HepG2 (cell line): ENCODE results near the gene RASGRF1. TPM values are rescaled to one million over a fixed set of nuclear protein-coding genes. Genes with fewer than 3 reads are reported as not detected.

ENCODE experiments used
- FOSL2 ChIP-seq: sonication (generic); formaldehyde crosslinking; IDR thresholded peaks from 2 replicates; pipeline ENCODE4 v1.4.0; 2020; ENCODE audit warnings: missing genetic modification reagents
- GATAD2A ChIP-seq: IDR thresholded peaks from 2 replicates; pipeline ENCODE4 v1.6.1; 2016
- IRX3 ChIP-seq: sonication (generic); formaldehyde crosslinking; IDR thresholded peaks from 2 replicates; pipeline ENCODE4 v1.8.1; 2023; ENCODE audit warnings: mild to moderate bottlenecking, low read depth, missing genetic modification reagents, borderline replicate concordance
- JUN ChIP-seq: sonication (generic); formaldehyde crosslinking; IDR thresholded peaks from 2 replicates; pipeline ENCODE4 v1.4.0; 2020; ENCODE audit warnings: mild to moderate bottlenecking, missing genetic modification reagents
- PCBP2 ChIP-seq: fragments of 200-400 bp; formaldehyde crosslinking; optimal IDR thresholded peaks from 2 replicates; pipeline ENCODE3; 2018; ENCODE audit warnings: low read length, low read depth; ENCODE audit not compliant: poor library complexity, severe bottlenecking
- ZBTB1 ChIP-seq: sonication (generic); formaldehyde crosslinking; IDR thresholded peaks from 2 replicates; pipeline ENCODE4 v1.4.0; 2020; ENCODE audit warnings: missing genetic modification reagents, borderline replicate concordance
- ZC3H13 ChIP-seq: sonication (generic); formaldehyde crosslinking; IDR thresholded peaks from 2 replicates; pipeline ENCODE4 v1.8.1; 2023; ENCODE audit warnings: mild to moderate bottlenecking, missing genetic modification reagents, moderate library complexity
- ZNF232 ChIP-seq: sonication (generic); formaldehyde crosslinking; IDR thresholded peaks from 2 replicates; pipeline ENCODE4 v1.4.0; 2020; ENCODE audit warnings: missing genetic modification reagents, borderline replicate concordance
- ZNF30 ChIP-seq: sonication (generic); formaldehyde crosslinking; IDR thresholded peaks from 2 replicates; pipeline ENCODE4 v1.5.0; 2020; ENCODE audit warnings: mild to moderate bottlenecking, missing genetic modification reagents
- ZNF382 ChIP-seq: sonication (generic); formaldehyde crosslinking; IDR thresholded peaks from 2 replicates; pipeline ENCODE4 v1.5.0; 2020; ENCODE audit warnings: missing genetic modification reagents, mild to moderate bottlenecking, borderline replicate concordance
- ZNF44 ChIP-seq: sonication (generic); formaldehyde crosslinking; IDR thresholded peaks from 2 replicates; pipeline ENCODE4 v1.5.1; 2020; ENCODE audit warnings: mild to moderate bottlenecking, missing genetic modification reagents
- ZNF446 ChIP-seq: sonication (generic); formaldehyde crosslinking; IDR thresholded peaks from 2 replicates; pipeline ENCODE4 v1.5.0; 2020; ENCODE audit warnings: mild to moderate bottlenecking, missing genetic modification reagents
- ZSCAN30 ChIP-seq: sonication (generic); formaldehyde crosslinking; IDR thresholded peaks from 2 replicates; pipeline ENCODE4 v1.5.0; 2020; ENCODE audit warnings: mild to moderate bottlenecking, missing genetic modification reagents
- polyA plus RNA-seq, 8 experiments: library from polyadenylated mRNA; depleted of rRNA in 3 of 8; stranded (reverse) in 7 of 8; unstranded in 1 of 8; fragments of >200 nt; fragmentation: Illumina TruSeq in 4 of 8; extraction: Trizol in 4 of 8; gene quantifications; 2 replicates each; pipeline versions ENCODE4 v1.2.1 to v1.2.3, GENCODE V29; 2011 to 2016; ENCODE audit warnings: low read depth in 4 of 8, missing spikeins in 1 of 8, mixed read lengths in 1 of 8; ENCODE audit not compliant: insufficient read depth in 1 of 8
- total RNA-seq, 5 experiments: library from RNA; depleted of rRNA; stranded (reverse); fragments of >200 nt; fragmentation: Illumina TruSeq; extraction: Trizol; gene quantifications; 2 replicates each; pipeline ENCODE4 v1.2.3, GENCODE V29; 2016; ENCODE audit warnings: low read depth in 1 of 5
- TF ChIP-seq, protein P1 (sequence below): sonication (generic); formaldehyde crosslinking; IDR thresholded peaks from 2 replicates; pipeline ENCODE4 v1.5.1; 2020; ENCODE audit warnings: mild to moderate bottlenecking, missing genetic modification reagents
- TF ChIP-seq, protein P2 (sequence below): sonication (generic); formaldehyde crosslinking; IDR thresholded peaks from 2 replicates; pipeline ENCODE4 v1.8.0; 2022; ENCODE audit warnings: missing genetic modification reagents, low read depth, mild to moderate bottlenecking, borderline replicate concordance
- TF ChIP-seq, protein P3 (sequence below): sonication (generic); formaldehyde crosslinking; IDR thresholded peaks from 2 replicates; pipeline ENCODE4 v1.8.0; 2022; ENCODE audit warnings: low read depth, missing genetic modification reagents
- TF ChIP-seq, protein P4 (sequence below): sonication (generic); formaldehyde crosslinking; IDR thresholded peaks from one replicate; pipeline ENCODE4 v1.5.1; 2020; ENCODE audit warnings: mild to moderate bottlenecking, missing genetic modification reagents; ENCODE audit errors: not compliant biosample characterization

RASGRF1 gene
- total and polyA plus RNA-seq, 2 of the 13 experiments (the other 11 are each of a cell fraction or from before 2014, with no cell fraction given), result 0.55 to 3.0 TPM

DNA sequence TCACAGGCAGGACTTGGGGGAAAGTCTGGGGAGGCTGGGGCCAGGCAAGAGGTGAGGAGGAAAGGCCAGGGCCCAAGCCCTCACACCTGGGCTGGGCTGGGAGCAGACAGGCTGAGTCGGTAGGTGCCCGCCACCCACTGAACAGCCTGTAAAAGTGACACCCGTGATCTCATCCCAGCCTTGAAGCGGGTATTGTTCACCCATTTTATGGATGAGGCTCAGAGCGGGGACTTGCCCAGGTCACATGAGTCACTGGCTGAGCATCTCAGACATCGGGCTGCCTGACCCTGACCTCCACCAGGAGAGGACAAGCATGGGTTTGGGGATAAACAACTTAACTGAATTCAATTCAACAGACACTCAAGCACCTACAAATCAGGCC lies 93.7 kb downstream of the RASGRF1 start (continued):
- TF ChIP-seq, protein P1, sequence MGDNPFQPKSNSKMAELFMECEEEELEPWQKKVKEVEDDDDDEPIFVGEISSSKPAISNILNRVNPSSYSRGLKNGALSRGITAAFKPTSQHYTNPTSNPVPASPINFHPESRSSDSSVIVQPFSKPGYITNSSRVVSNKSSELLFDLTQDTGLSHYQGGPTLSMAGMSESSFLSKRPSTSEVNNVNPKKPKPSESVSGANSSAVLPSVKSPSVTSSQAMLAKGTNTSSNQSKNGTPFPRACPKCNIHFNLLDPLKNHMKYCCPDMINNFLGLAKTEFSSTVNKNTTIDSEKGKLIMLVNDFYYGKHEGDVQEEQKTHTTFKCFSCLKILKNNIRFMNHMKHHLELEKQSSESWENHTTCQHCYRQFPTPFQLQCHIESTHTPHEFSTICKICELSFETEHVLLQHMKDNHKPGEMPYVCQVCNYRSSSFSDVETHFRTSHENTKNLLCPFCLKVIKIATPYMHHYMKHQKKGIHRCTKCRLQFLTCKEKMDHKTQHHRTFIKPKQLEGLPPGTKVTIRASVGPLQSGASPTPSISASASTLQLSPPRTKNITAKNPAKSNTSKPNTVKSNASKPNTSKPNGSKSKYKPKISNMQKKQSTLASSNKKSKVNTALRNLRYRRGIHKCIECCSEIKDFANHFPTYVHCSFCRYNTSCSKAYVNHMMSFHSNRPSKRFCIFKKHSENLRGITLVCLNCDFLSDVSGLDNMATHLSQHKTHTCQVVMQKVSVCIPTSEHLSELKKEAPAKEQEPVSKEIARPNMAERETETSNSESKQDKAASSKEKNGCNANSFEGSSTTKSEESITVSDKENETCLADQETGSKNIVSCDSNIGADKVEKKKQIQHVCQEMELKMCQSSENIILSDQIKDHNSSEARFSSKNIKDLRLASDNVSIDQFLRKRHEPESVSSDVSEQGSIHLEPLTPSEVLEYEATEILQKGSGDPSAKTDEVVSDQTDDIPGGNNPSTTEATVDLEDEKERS (CRISPR knock-in tag), result no peak
- TF ChIP-seq, protein P2, sequence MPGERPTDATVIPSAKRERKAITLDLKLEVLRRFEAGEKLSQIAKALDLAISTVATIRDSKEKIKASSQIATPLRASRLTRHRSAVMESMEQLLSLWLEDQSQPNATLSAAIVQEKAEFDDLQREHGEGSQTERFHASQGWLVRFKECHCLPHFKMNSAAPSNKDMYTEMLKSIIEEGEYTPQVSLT (CRISPR knock-in tag), result no peak
- TF ChIP-seq ZNF30 (CRISPR knock-in tag) (no peak), PCBP2 (no peak), GATAD2A (CRISPR knock-in tag) (peak; percentile 87), ZNF44 (CRISPR knock-in tag) (no peak), FOSL2 (CRISPR knock-in tag) (peak; percentile 98), ZNF446 (CRISPR knock-in tag) (no peak), ZNF382 (no peak), ZBTB1 (CRISPR knock-in tag) (no peak), JUN (CRISPR knock-in tag) (peak; percentile 77; the same call in 1 of the 2 replicates), ZNF232 (CRISPR knock-in tag) (no peak), ZSCAN30 (CRISPR knock-in tag) (no peak), ZC3H13 (no peak), IRX3 (CRISPR knock-in tag) (no peak)
- TF ChIP-seq, protein P3, sequence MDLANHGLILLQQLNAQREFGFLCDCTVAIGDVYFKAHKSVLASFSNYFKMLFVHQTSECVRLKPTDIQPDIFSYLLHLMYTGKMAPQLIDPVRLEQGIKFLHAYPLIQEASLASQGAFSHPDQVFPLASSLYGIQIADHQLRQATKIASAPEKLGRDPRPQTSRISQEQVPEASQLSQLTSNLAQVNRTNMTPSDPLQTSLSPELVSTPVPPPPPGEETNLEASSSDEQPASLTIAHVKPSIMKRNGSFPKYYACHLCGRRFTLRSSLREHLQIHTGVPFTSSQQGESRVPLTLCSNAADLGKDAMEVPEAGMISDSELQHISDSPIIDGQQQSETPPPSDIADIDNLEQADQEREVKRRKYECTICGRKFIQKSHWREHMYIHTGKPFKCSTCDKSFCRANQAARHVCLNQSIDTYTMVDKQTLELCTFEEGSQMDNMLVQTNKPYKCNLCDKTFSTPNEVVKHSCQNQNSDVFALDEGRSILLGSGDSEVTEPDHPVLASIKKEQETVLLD (CRISPR knock-in tag), result no peak
- TF ChIP-seq, protein P4, sequence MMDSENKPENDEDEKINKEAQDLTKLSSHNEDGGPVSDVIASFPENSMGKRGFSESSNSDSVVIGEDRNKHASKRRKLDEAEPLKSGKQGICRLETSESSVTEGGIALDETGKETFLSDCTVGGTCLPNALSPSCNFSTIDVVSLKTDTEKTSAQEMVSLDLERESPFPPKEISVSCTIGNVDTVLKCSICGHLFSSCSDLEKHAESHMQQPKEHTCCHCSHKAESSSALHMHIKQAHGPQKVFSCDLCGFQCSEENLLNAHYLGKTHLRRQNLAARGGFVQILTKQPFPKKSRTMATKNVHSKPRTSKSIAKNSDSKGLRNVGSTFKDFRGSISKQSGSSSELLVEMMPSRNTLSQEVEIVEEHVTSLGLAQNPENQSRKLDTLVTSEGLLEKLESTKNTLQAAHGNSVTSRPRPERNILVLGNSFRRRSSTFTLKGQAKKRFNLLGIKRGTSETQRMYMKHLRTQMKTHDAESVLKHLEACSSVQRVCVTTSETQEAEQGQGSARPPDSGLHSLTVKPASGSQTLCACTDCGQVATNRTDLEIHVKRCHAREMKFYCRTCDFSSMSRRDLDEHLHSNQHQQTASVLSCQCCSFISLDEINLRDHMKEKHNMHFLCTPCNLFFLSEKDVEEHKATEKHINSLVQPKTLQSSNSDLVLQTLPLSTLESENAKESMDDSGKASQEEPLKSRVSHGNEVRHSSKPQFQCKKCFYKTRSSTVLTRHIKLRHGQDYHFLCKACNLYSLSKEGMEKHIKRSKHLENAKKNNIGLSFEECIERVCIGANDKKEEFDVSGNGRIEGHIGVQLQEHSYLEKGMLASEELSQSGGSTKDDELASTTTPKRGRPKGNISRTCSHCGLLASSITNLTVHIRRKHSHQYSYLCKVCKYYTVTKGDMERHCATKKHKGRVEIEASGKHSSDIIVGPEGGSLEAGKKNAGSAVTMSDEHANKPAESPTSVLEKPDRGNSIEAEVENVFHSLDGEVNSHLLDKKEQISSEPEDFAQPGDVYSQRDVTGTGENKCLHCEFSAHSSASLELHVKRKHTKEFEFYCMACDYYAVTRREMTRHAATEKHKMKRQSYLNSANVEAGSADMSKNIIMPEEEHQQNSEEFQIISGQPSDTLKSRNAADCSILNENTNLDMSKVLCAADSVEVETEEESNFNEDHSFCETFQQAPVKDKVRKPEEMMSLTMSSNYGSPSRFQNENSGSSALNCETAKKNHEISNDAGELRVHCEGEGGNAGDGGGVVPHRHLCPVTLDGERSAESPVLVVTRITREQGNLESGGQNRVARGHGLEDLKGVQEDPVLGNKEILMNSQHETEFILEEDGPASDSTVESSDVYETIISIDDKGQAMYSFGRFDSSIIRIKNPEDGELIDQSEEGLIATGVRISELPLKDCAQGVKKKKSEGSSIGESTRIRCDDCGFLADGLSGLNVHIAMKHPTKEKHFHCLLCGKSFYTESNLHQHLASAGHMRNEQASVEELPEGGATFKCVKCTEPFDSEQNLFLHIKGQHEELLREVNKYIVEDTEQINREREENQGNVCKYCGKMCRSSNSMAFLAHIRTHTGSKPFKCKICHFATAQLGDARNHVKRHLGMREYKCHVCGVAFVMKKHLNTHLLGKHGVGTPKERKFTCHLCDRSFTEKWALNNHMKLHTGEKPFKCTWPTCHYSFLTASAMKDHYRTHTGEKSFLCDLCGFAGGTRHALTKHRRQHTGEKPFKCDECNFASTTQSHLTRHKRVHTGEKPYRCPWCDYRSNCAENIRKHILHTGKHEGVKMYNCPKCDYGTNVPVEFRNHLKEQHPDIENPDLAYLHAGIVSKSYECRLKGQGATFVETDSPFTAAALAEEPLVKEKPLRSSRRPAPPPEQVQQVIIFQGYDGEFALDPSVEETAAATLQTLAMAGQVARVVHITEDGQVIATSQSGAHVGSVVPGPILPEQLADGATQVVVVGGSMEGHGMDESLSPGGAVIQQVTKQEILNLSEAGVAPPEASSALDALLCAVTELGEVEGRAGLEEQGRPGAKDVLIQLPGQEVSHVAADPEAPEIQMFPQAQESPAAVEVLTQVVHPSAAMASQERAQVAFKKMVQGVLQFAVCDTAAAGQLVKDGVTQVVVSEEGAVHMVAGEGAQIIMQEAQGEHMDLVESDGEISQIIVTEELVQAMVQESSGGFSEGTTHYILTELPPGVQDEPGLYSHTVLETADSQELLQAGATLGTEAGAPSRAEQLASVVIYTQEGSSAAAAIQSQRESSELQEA (CRISPR knock-in tag), result no peak
